HG02678 (cell line): ENCODE measurements around the gene LSS.
"Not testable (repeated sequence)": the region's sequence is repeated elsewhere in the genome, so short reads cannot be mapped to it uniquely, and the experiment has no call there.

Experiments
- ATAC-seq: cut with Tn5 transposase; IDR thresholded peaks from one replicate; pipeline ENCODE4 v1.9.1; 2021; ENCODE audit warnings: mild to moderate bottlenecking, moderate library complexity; ENCODE audit not compliant: unreplicated experiment

LSS gene

DNA sequence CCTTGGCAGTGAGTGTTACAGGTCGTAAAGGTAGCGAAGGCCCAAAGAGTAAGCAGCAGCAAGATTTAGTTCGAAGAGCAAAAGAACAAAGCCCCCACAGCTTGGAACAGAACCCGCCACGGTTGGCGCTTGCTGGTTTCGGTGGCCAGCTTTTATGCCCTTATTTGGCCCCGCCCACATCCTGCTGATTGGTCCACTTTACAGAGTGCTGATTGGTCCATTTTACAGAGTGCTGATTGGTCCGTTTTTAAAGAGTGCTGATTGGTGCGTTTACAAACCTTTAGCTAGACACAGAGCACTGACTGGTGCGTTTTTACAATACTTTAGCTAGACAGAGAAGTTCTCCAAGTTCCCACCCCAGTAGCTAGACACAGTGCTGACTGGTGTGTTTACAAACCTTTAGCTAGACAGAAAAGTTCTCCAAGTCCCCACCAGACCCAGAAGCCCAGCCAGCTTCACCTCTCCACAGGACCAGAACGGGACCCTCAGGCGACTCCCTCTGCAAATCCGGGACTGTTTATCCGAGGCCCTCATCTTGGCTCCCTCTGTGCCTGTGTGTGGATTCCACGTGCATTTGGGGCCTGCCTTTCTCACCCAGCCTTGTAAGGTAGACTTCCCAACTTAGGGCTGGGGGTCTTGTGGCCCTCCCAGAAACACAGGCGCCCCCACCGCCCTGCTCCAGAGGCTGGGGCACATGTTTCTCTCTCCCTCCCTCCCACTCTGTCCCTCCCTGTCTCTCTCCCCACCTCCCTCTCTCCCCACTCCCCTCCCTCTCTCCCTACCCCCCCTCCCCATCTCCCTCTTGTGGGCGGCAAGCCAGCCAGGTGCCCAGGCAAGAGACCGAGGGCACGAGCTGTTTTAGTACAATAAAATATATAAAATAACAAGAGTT is 85.7 kb downstream of the LSS start:
- no peak for ATAC-seq

DNA sequence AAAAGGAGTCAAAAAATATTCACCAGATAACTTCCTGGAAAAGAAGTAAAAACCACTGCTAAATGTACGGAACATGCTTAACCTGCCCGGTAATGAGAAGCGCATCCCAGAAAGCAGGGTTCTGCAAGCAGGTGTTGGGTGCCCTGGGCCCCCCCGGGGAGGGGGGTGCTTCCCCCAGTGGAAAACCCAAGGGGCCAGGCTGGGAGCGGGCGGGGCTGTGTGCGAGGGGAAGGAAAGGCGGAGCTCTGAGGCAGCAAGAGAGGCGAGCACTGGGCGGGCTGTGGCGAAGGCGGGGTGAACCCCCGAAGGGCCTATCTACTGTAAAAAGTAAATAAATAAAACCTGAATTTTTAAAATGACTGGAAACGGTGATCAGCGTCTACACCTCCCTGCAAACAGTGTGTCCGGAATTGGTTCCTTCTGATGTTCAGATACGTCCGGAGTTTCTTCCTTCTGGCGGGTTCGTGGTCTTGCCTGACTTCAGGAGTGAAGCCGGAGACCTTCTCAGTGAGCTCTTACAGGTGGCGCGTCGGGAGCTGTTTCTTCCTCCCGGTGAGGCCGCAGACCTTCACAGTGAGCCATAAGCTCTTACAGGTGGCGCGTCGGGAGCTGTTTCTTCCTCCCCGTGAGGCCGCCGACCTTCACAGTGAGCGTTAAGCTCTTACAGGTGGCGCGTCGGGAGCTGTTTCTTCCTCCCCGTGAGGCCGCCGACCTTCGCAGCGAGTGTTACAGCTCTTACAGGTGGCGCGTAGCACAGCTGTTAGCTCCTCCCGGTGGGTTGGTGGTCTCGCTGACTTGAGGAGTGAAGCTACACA is 86.6 kb downstream of the LSS start:
- ATAC-seq = no peak

DNA sequence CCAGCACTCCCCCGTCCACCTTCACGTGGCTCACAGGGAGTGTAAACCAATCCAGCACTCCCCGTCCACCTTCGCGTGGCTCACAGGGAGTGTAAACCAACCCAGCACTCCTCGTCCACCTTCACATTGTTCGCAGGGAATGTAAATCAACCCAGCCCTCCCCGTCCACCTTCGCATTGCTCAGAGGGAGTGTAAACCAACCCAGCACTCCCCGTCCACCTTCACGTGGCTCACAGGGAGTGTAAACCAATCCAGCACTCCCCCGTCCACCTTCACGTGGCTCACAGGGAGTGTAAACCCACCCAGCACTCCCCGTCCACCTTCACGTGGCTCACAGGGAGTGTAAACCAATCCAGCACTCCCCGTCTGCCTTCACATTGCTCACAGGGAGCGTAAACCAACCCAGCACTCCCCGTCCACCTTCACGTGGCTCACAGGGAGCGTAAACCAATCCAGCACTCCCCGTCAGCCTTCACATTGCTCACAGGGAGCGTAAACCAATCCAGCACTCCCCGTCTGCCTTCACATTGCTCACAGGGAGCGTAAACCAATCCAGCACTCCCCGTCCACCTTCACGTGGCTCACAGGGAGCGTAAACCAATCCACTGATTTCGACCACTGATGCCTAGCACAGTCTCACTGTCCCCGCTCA is 88.1 kb downstream of the LSS start:
- not testable (repeated sequence) for ATAC-seq

DNA sequence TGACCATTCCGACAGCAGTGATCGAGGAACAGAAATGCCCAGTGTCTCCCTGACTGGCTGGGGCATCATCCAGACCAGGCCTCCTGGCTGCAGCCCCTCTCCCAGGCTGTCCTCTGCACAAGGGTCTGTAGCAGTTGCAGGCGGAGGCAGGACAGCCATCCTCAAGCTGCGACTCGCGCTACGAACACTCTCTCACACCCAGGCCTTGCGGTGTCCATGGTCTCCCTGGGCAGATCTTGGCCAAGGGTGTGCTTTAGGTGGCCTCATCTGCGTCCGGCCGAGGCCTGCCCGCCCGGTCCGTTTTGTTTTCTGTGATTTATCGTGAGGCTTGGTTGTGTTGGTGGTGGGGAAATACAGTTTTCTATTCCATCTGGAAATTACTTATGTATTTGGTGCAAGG is 88.9 kb downstream of the LSS start:
- ATAC-seq = no peak

DNA sequence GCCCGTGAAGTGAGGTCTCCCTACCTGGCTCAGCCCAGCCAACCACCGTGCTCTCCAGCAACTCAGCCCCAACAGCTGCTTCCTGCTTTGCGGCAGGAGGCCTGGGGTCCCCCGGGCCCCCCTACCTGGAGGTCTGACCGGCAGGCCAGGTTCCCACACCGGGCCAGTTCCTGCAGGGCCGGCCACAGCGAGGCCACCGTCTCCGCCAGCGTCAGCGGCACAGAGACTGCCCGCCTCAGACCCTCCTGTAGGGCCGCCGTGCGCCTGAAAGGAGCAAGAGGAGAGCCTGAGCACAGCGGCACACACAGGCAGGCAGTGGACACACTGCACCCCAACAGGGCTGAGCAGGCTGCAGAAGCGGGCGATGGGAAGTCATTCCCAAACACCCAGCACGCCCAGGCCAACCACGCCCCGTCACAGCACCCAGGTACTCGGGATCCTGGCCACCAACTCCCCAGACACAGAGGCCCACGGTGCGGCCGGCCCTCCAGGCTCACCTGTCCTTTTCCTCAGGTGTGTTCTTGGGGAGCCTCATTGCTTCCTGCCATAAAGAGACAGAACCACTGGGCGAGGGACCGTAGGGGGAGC is 90.1 kb downstream of the LSS start:
- no peak for ATAC-seq
